ENCODE measurements around the gene KIAA1614.

Gene KIAA1614

GRCh38 chr1:180927348-180927747 lies 14.7 kb downstream of the KIAA1614 start:
- DNase-seq = no peak

GRCh38 chr1:180927841-180928240 lies 15.1 kb downstream of the KIAA1614 start:
- no peak for DNase-seq

- DNase-seq = no peak
Observed at GRCh38 chr1:180928331-180929230, 15.9 kb downstream of the KIAA1614 start.

GRCh38 chr1:180929389-180929788 lies 16.7 kb downstream of the KIAA1614 start:
- DNase-seq = no peak

- no peak for DNase-seq
Observed at GRCh38 chr1:180930687-180931086, 18.0 kb downstream of the KIAA1614 start.

GRCh38 chr1:180931529-180931928 lies 18.8 kb downstream of the KIAA1614 start:
- no peak for DNase-seq

GRCh38 chr1:180932378-180932777 lies 19.7 kb downstream of the KIAA1614 start:
- DNase-seq = no peak

GRCh38 chr1:180933141-180933540 lies 20.4 kb downstream of the KIAA1614 start:
- DNase-seq = no peak

- no peak for DNase-seq
Observed at GRCh38 chr1:180934563-180934962, 21.9 kb downstream of the KIAA1614 start.

GRCh38 chr1:180935326-180936109 lies 22.8 kb downstream of the KIAA1614 start:
- no peak for DNase-seq

- no peak for DNase-seq
Observed at GRCh38 chr1:180936110-180937011, 23.7 kb downstream of the KIAA1614 start.

- no peak for DNase-seq
Observed at GRCh38 chr1:180937012-180937372, 24.3 kb downstream of the KIAA1614 start.

GRCh38 chr1:180937624-180938225 lies 25.0 kb downstream of the KIAA1614 start:
- DNase-seq = no peak

GRCh38 chr1:180939073-180939710 lies 26.5 kb downstream of the KIAA1614 start:
- DNase-seq = no peak

GRCh38 chr1:180939711-180940103 lies 27.0 kb downstream of the KIAA1614 start:
- no peak for DNase-seq

GRCh38 chr1:180940445-180940844 lies 27.7 kb downstream of the KIAA1614 start:
- no peak for DNase-seq

- DNase-seq = no peak
Observed at GRCh38 chr1:180941518-180942275, 29.0 kb downstream of the KIAA1614 start.

- no peak for DNase-seq
Observed at GRCh38 chr1:180945151-180945550, 32.5 kb downstream of the KIAA1614 start.

- DNase-seq = no peak
Observed at GRCh38 chr1:180945551-180945950, 32.9 kb downstream of the KIAA1614 start.

- DNase-seq = no peak
Observed at GRCh38 chr1:180946056-180946455, 33.4 kb downstream of the KIAA1614 start.

All from HCEC 1CT (cell line).